ENCODE data around the gene TRIM8.
A peak's percentile ranks its signal among the peaks of the same experiment; 100 is the strongest.
"Not testable (repeated sequence)": the region's sequence is repeated elsewhere in the genome, so short reads cannot be mapped to it uniquely, and the experiment has no call there.

Gene TRIM8

DNA sequence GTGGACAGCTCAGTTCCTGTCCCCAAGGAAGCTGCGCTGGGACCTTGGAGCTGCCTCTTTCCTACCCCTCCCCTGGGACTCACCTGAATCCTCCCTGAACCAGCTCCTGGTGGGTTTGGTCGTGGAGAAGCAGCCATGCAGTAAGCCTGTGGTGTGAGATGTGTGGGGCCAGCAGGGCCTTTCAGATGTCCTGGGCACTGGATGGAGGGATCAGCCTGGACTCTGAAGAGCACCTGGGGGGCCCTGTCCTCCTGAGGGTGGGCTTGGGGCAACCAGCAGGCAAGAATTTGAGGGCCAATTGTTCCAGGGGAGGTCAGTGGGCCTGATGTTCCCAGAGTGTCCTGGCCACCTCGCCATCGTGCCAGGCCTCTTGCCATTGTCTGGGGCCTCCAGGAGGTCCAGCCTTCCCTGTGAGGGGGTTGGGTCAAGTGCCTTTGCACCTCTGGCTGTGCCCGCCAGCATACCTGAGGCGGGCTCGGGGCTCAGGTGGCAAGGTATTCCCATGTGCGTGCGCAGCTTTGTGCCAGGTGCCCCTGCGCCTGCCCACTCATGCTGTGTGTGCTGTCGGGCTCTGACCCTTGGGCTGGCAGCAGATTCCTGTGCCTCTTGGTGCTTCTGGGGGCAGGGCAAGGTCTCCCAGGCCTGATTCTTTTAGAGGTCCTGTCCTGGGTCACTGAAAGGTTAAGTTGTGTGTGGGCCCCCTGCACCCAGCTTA is 7.3 kb downstream of the TRIM8 start:
- no peak for DNase-seq

DNA sequence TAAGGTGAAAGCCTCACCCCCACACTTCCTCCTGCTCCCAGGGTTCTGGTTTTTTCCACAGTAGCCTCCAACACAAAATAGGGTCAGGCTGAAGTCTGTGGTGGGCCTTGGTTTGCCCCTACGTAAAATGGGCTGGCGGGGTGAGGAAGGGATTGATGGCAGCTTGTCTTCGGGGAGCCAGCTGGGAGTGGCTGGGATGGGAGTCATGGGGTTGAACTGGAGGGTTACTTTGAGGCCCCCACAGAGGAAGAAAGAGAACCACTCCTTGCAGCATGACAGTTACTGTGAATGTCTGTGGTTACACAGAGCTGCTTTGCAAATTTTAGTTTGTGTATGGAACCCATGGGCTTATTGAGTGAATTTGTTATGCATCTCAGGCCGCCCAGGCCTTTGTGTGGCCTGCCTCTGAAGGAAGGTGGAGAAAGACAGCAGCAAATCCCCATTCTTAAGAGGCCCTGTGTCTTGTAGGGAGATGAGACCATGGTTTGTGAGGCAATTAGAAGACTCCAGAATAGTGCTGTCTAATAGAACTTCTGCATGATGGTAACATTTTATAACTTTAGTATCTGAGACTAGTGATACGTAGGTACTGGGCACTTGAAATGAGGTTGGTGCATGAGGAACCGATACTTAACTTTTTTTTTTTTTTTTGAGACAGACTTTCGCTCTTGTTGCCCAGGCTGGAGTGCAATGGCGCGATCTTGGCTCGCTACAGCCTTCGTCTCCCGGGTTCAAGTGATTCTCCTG is 8.1 kb downstream of the TRIM8 start:
- no peak for DNase-seq

DNA sequence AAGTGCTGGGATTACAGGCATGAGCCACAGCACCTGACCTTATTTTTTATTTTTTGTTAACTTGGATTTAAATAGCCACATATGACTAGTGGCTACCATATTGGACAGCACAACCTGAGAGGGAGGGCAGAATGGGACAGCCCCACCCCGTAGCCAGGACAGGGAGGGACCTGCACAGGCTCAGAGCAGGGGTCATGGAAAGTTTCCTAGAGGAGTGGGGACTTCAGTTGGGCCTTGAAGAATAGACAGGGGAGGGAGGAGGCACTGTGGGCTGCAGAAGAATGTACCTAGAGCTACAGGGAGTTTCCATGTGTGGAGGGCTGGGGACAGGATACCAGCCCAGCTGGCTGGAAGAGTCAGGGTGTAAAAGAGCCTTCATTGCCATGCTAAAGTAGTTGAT is 8.8 kb downstream of the TRIM8 start:
- DNase-seq, result no peak

DNA sequence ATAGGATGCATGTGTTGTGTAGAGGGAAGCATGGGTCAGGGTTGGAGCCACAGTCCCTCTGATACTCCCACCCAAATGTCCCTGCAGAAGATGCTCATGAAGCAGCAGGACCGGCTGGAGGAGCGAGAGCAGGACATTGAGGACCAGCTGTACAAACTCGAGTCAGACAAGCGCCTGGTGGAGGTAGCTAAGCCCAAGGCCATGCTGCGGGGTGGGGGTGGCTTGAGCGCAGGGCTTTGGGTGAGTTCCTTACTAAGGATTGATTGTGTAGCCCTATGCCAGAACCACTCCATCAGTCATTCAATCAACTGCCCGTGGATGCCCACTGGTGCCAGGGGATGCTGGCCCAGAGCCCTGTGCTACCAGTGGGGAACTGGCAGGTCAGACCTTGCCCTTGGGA is 10.3 kb downstream of the TRIM8 start:
- no peak for DNase-seq

DNA sequence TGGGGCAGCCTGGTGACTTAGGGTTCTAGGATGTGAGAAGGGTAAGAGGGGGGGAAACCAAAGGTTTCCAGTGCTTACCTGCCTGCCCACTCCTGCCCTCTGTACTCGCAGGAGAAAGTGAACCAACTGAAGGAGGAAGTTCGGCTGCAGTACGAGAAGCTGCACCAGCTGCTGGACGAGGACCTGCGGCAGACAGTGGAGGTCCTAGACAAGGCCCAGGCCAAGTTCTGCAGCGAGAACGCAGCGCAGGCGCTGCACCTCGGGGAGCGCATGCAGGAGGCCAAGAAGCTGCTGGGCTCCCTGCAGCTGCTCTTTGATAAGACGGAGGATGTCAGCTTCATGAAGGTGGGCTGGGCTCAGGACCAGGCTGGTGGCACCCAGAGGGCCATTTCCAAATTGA is 10.7 kb downstream of the TRIM8 start:
- DNase-seq, result no peak

DNA sequence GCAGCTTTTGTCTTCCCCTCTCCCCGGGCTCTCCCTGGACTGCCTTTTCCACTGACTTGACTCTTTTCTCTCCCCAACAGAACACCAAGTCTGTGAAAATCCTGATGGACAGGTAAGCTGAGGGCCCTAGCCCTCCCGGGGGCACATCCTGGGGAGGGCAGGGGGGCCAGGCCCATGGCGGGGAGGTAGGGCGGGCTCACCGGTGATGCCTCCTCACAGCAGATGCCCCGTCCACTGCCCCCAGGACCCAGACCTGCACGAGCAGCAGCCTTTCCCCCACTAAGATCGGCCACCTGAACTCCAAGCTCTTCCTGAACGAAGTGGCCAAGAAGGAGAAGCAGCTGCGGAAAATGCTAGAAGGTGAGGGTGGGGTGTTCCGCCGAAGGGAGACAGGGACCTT is 11.7 kb downstream of the TRIM8 start:
- DNase-seq, result no peak

DNA sequence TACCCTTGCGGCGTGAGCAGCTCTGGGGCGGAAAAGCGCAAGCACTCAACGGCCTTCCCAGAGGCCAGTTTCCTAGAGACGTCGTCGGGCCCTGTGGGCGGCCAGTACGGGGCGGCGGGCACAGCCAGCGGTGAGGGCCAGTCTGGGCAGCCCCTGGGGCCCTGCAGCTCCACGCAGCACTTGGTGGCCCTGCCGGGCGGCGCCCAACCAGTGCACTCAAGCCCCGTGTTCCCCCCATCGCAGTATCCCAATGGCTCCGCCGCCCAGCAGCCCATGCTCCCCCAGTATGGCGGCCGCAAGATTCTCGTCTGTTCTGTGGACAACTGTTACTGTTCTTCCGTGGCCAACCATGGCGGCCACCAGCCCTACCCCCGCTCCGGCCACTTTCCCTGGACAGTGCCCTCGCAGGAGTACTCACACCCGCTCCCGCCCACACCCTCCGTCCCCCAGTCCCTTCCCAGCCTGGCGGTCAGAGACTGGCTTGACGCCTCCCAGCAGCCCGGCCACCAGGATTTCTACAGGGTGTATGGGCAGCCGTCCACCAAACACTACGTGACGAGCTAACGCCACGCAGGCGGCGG is 12.6 kb downstream of the TRIM8 start:
- DNase-seq, result no peak

DNA sequence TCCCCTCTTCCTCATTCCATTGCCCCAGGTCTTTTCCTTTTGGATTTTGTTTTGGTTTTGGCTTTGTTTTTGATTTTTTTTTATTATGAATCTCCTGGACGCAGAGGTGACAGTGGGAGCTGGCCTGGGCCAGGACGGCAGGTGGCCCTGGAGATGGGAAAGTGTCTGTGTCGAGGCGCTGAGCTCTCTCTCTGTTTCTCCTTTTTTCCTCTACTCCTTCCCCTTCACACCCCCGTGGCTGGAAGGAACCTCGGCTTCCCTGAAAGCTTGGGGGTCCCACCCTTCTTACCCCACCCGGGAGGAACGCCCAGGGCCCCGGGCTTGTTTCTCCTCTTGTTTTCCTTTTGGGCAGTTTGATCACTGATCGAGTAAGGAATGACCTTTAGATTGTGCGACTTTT is 13.2 kb downstream of the TRIM8 start:
- no peak for DNase-seq

DNA sequence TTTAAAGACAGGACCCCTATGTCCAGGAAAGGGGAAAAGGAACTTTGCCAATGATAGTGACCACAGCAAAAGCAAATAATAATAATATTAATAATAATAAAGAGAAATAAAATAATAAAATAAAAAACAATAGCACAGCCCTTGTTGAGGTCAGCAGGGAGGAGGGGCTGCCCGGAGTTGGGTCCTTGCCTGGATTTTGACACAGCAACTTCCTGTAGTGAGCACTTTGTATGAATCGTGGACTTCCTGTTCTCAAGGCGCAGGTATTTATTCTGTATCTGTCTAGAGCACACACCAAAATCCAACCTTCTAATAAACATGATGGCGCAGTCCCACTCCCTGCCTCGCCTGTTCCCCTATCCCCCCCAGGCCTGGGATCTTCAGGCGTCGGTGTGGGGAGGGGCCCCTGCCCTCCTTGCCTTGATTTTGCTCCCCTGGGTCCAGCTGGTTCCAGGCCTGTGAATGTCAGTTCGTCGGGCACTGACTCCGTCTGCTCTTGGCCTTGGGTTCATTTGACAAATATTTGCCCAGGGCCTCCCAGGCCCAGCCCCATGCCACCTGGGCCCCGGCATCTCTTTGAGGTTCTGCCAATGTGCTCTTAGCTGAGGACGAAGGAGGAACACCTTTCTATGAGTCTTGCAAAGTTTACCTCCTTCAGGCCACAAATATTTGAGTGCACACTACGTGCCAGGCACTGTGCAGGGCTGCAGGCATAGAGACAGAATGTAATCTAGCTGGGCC is 13.9 kb downstream of the TRIM8 start:
- DNase-seq, result no peak

DNA sequence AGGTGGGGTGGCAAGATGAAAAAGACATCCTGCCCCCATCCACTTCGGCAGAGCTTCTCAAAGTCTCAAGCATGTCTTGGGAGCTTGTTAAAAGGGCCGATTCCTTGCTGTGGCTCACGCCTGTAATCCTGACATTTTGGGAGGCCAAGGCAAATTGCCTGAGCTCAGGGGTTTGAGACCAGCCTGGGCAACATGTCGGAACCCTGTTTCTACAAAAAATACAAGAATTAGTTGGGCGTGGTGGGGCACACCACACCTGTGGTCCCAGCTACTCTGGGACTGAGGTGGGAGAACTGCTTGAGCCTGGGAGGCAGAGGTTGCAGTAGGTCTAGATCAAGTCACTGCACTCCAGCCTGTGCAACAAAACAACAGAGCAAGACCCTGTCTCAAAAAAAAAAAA is 14.5 kb downstream of the TRIM8 start:
- no peak for DNase-seq

DNA sequence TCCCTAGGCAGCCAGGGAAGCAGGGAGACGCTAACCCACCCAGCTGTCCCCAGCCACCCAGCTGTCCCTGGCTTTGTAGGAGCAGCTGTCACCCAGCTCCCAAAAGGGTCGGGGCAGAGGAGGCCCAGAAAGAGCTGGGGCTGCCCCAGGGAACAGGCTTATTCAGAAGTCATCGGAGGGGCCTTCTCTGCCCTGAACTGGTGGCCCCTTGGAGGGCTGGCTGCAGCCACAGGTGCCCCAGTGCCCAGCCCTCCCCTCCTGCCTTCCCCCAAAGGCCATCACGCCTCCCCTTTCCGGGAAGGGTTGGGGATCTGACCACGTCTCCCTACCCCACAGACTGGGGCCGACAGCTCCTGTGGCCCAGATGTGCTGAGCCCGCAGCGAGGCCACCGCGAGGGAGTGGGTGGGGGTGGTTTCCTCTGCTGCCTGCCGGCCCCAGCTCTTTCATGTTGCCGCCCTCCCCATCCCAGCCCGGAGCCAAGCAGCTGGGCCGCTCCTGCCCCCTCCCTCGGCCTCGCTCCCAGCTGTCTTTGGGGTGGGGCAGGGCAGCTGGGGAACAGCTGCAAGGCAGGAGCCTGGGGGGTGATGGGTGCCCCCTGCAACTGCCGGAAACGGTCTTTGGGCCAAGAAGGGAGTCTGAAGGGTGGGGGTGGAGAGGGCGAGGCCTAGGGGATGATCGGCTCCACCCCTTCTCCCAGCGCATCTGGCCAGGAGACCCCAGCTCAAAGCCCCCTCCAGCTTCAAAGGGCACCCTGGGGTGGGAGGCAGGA is 16.8 kb downstream of the TRIM8 start:
- DNase-seq, result peak; percentile 71

DNA sequence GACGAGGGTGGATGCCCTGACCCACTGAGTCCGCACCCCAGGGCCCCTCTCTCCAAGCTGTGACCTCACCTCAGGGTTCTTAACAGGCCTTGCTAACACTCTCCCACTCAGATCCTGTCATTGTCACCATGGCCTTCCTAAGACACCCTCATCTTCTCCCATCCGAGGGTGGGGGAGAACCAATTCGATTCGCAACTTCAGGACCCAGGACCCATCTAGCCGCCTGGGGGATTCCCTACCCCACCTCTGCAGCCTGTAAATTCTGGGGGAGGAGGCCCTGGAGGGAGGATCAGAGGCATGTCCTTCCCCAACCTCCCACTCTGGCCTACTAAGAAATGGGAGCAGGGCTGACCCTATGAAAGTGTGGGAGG is 17.4 kb downstream of the TRIM8 start:
- DNase-seq, result no peak

DNA sequence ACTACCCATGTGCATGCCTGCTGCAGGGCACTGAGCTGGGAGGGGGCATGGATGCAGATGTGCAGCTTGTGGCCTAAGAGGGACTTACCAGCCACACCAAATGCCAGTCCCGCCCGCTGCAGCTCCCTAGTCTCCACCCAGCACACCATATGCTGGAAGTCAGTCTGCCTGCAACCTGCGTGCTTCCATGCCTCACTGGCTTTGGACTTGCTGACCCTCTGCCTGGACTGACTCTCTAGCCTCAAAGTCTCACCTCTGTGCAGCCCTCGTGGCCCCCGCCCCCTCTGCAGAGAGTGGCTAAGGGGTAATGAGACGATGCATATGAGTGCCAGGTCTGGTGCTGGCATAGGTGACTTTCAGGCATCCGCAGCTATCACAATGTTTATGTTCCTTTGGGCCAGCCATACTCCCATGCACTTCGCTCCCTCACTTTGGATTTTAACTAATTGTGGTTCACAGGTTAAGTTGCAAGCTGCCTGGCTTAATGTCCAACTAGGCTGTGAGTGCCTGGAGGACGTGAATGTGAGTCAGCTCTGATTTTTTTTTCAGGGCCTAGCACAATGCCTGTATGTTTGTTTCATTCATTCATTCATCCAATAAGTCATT is 21.7 kb downstream of the TRIM8 start:
- no peak for DNase-seq

DNA sequence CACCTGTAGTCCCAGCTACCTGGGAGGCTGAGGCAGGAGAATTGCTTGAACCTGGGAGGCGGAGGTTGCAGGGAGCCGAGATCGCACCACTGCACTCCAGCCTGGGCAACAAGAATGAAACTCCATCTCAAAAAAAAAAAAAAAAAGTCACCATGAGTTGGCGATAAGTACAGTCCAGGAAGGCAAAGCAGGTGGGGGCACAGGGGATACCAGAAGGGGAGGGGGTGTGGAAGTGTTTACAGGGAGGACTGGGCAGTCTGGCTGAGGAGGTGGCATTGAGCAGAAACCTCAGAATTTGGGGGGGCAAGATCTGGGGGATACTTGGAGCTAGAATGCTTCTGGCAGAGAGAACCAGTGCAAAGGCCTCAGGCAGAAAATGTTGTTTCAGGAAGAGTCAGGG is 23.1 kb downstream of the TRIM8 start:
- not testable (repeated sequence) for DNase-seq

DNA sequence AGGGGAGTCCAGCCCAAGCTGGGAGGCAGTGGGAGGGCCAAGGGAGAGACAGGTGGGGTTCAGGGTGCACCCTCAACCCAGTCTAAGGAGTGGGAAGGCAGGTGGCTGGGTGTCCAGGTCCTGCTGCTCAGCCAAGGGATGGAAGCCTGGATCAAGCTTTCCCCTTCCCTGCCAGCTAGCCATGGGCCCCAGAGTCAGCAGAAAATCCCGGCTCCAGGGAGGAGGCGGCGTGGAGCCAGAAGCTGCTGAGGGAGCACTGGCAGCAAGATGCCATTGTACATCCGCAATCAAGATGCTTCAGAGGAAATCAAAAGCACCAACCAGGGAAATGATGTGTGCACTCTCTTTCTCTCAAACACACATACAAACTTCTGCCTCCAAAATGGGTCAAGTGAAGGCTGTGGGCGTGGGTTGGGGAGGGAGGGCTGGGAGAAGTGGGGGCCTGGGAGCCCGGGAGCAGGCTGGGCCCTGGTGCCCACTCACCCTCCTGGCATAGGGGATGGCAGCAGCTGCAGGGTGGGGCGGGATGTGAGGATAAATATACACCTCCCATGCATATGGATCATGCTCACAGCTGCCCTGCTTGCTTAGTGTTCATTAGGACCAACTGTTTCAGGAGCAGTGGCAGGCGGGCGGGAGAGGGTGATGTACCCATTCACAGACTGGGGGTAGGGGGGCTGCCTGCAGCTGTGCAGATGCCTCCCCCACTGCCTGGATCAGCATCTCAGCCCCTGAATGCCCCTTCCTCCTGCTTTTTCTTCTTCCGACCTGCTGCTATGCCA is 24.2 kb downstream of the TRIM8 start:
- DNase-seq, result no peak

DNA sequence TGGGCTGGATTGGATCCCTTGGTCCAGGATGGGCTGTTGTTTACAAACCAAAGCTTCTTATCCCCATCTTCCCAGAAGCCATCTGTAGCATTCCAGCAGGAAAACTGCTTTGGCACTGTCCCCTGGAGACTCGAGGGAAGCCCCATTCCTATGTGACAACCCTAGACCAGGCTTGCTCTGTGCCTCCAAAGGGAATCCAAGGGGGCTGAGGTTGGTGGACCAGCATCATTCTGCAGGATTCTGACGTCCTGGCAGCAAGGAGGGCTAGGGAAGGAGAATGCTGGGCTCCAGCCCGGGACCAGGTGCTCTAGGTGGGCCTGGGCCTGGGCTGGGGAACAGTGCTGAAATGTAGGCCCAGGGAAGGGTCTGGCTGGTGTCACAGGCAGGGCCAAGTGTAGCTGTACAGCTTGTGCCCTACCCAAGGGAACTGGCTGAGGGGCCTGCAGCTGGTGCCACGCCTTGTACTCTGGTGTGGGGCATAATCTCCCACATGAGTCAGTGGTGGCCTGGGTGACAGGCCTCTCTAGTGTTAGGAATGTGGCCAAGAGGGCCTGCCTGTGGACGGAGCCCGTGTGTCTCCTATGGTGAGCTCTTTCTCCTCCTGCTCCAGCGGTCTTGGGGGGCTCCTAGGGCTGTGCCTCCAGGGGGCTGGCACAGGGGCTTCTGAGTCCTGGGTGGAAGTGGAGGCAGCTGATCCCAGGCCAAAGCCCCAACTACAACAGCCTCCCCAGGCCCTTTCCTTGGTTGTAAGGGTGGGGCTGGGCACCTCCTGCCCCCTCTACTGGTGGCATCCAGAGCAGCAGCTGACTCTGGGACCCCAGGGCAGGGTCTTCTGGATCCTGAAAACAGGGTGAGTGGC is 25.2 kb downstream of the TRIM8 start:
- peak; percentile 30 for DNase-seq

DNA sequence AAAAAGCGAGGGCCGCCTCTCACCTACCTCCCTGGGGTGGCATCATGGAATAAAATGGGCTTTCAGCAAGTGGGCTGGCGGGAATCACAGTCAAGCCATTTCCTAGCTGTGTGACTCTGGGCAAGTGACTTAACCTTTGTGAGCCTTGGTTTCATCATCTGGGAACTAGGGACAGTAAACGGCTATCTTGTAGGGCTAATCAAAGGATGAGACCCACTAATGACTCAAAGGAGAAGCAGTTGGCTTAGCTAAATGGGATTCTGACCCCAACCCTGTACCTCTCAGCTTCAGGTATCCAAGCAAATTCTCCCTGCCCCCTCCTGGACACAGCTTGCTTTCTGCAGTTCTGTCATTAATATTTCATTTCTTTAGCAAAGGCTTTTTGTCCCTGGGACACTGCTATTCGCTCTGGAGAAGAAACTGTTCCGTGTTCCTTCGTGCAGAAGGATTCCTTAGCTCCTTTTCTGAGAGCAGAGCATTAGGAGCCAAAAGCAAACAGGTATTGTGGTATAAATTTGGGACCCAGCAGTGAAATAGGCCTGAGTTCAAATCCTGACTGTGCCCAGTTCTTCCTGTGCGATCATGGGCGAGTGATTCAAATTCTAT is 25.9 kb downstream of the TRIM8 start:
- DNase-seq, result no peak

DNA sequence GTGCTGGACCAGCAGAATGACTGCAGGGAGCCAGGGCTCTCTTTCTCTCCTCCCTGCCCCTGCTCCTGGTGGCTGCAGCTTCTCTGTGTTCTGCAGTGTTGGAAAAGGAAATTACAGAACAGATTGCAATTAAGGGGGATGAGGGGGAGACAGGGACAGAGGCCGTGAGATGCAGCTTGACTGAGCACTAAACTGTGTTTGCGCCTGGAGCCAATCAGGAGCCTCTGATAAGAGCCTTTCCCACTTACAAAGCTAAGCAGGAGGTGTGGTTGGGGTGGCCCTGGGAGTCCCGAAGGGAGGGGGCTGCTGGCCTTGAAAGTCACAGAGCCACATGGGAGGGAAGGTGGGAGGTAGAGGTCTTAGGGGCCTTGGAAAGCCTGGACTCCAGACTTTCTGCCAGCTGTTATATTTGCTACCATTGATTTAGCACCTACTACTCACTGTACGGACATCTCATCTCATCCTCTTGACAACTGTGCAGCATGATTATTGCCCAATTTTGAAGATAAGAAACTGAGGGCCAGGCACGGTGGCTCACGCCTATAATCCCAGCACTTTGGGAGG is 26.7 kb downstream of the TRIM8 start:
- no peak for DNase-seq

DNA sequence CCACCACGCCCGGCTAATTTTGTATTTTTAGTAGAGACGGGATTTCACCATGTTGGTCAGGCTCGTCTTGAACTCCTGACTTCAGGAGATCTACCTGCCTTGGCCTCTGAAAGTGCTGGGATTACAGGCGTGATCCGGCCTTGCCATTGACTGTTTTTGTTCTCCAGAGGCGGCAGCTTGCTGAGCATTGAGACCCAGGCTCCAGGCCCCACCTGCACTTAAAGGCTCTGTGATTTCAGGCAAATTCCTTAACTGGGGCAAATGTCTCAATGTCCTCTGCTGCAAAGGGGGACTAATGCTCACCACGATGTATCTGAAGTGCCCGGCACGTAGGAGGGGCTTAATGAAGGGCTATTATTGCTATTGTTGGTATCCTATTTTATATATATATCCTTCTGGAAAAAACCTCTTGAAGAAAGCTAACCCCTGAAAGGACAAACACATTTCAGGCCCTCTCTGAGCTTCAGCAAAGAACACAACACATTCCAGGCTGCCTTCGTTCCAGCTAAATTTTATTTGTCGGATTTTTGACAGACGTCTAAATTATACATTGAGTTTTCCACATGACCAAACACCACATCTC is 29.0 kb downstream of the TRIM8 start:
- no peak for DNase-seq
